ENCODE data around the gene SPTBN2. TPM values are rescaled to one million over a fixed set of nuclear protein-coding genes. Genes with fewer than 3 reads are reported as not detected.

The SPTBN2 gene
- total and polyA plus RNA-seq, 2 of the 4 experiments (the other 2 are of a cell fraction) = 0.18 to 0.41 TPM

DNA sequence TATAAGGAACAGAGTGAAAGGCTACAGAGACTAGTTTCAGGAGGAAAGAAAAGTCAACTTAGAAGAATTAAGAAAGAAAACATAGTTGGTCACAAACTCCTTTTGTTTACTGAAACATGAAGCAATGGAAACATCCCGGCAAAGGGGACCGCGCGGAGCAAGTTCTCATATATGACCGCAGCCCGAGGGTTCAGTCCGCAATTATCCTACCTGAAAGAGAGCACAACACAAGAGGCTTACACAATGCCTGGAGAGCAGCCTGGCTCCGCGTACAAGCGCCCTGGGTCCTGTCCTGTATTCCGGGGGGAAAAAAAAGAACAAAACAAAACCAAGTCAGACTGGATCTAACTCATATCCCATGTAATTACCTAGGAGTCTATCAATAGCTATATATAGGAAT, 63.6 kb downstream of the SPTBN2 start:
- H3K56ac ChIP-seq (ENCODE audit: extremely low read depth, insufficient read depth, low read length) = no peak overlapping the region
- no peak overlapping the region for H2BK15ac ChIP-seq (ENCODE audit: low read depth, low read length)
- no peaks in the 10 kb centered on the region for H3K4me1 ChIP-seq (ENCODE audit: control insufficient read depth, insufficient read depth, low read length)
- no peak for TF ChIP-seq POLR2A (IDR thresholded peaks at IDR 0.05; ENCODE audit: low read depth, low read length)
- no peak for TF ChIP-seq RAD21 (IDR thresholded peaks at IDR 0.05; ENCODE audit: low read length)
- TF ChIP-seq SMC3 (IDR thresholded peaks at IDR 0.05; ENCODE audit: low read depth, low read length) = no peak
- TF ChIP-seq NFE2L2 (IDR thresholded peaks at IDR 0.05; ENCODE audit: low read depth, low read length) = no peak
- TF ChIP-seq, protein P1, sequence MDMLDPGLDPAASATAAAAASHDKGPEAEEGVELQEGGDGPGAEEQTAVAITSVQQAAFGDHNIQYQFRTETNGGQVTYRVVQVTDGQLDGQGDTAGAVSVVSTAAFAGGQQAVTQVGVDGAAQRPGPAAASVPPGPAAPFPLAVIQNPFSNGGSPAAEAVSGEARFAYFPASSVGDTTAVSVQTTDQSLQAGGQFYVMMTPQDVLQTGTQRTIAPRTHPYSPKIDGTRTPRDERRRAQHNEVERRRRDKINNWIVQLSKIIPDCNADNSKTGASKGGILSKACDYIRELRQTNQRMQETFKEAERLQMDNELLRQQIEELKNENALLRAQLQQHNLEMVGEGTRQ (IDR thresholded peaks at IDR 0.05; ENCODE audit: low read depth, low read length) = no peak
- no peak for TF ChIP-seq MXI1 (IDR thresholded peaks at IDR 0.05; ENCODE audit: borderline replicate concordance, low read depth, low read length)
- no peak for TF ChIP-seq FOS (IDR thresholded peaks at IDR 0.05; ENCODE audit: low read depth, low read length)
- TF ChIP-seq BHLHE40 (IDR thresholded peaks at IDR 0.05; ENCODE audit: low read depth, low read length) = no peak
- no peak overlapping the region for H4K5ac ChIP-seq (ENCODE audit: low read depth, low read length)
- no peak overlapping the region for H2BK5ac ChIP-seq (ENCODE audit: low read depth, low read length, poor library complexity, severe bottlenecking)
- no peak overlapping the region for H2BK20ac ChIP-seq (ENCODE audit: low read depth, low read length)
- no peak overlapping the region for H2AK5ac ChIP-seq (ENCODE audit: low read depth, low read length)
- no peak overlapping the region for H2BK120ac ChIP-seq (ENCODE audit: low read depth, low read length)
- in situ Hi-C loops (cut with MboI; ENCODE audit: low sequenced_read_pairs) = no loop called here
- ChIA-PET POLR2A (ENCODE audit: unreplicated experiment) (no interaction called here), CTCF (no interaction called here)
- H4K20me1 ChIP-seq (ENCODE audit: insufficient read depth, low read length) = peaks cover 20% of the 10 kb centered on the region
- H3K4me3 ChIP-seq (ENCODE audit: insufficient read depth, low read depth, low read length) = no peak overlapping the region
- intact Hi-C loops (cut with micrococcal nuclease) = no loop called here
- H3K18ac ChIP-seq (ENCODE audit: low read depth, low read length) = no peak overlapping the region
- no peak overlapping the region for H3K14ac ChIP-seq (replicated peaks; ENCODE audit: low read depth, low read length)
- no peak overlapping the region for H2AK9ac ChIP-seq (replicated peaks; ENCODE audit: low read depth, low read length, poor library complexity)
- H3K9me1 ChIP-seq (ENCODE audit: insufficient read depth, low read length) = 0 out of 2 replicates have a peak, but pooled peaks cover under 1% of the 10 kb centered on the region
- no peak overlapping the region for H2AFZ ChIP-seq (replicated peaks; ENCODE audit: low read length, poor library complexity)
- no peak overlapping the region for H3K4ac ChIP-seq (ENCODE audit: low read depth, low read length)
- no CpG with 5 or more reads among the region's 11 CpGs for WGBS, 2 experiments (ENCODE audit: extremely low coverage in 2 of 2, insufficient read length in 1 of 2)
- no peak overlapping the region for H3K23ac ChIP-seq (ENCODE audit: low read depth, low read length)
- DNase-seq (no peak), ATAC-seq (ENCODE audit: low read depth) (no peak)
- H3K36me3 ChIP-seq (ENCODE audit: control insufficient read depth, insufficient read depth, low read length) = peaks cover 34% of the 10 kb centered on the region
- H3K9me3 ChIP-seq (ENCODE audit: control insufficient read depth, insufficient read depth, low read length) = no peaks in the 10 kb centered on the region
- H3K9ac ChIP-seq (ENCODE audit: low read depth, low read length) = no peak overlapping the region
- no peak overlapping the region for H4K91ac ChIP-seq (ENCODE audit: insufficient read depth, low read depth, low read length)
- no peaks in the 10 kb centered on the region for H3K27me3 ChIP-seq (ENCODE audit: control insufficient read depth, insufficient read depth, low read length)
- H3K4me2 ChIP-seq (ENCODE audit: low read depth, low read length) = no peak overlapping the region
- no peak overlapping the region for H3K27ac ChIP-seq (ENCODE audit: insufficient read depth, low read length)
- no peak overlapping the region for H4K8ac ChIP-seq (ENCODE audit: low read depth in 2 of 2, low read length in 2 of 2)
- dilution Hi-C loops (cut with HindIII; ENCODE audit: low sequenced_read_pairs, unreplicated experiment) = no loop called here
- peaks cover 35 to 59% of the 10 kb centered on the region in 2 experiments for H3K79me1 ChIP-seq (ENCODE audit: low read depth in 1 of 2, low read length in 2 of 2)
- BruUV-seq (replicated peaks) = no TSS peak
